GM12878 (cell line): ENCODE data around the gene FOXL1. TPM values are rescaled to one million over a fixed set of nuclear protein-coding genes. Genes with fewer than 3 reads are reported as not detected.
A peak's percentile ranks its signal among the peaks of the same experiment; 100 is the strongest.

ENCODE experiments used
- BCL11A ChIP-seq: IDR thresholded peaks from 2 replicates; pipeline ENCODE4 v1.6.1; 2011; ENCODE audit warnings: low read depth, low read length
- BMI1 ChIP-seq: fragments of 450-650 bp; IDR thresholded peaks from 2 replicates; pipeline ENCODE4 v1.6.1; 2016; ENCODE audit warnings: mild to moderate bottlenecking, moderate library complexity, borderline replicate concordance
- CEBPB ChIP-seq, 2 experiments: fragments of 150-350 bp in 1 of 2; IDR thresholded peaks; 2 replicates each; pipeline ENCODE4 v1.6.1; 2012 to 2014; ENCODE audit warnings: low read depth in 2 of 2, low read length in 2 of 2, borderline replicate concordance in 1 of 2, inconsistent platforms in 1 of 2
- CREB1 ChIP-seq: IDR thresholded peaks from 2 replicates; pipeline ENCODE4 v1.6.1; 2012; ENCODE audit warnings: low read depth, mild to moderate bottlenecking, inconsistent platforms
- FOS ChIP-seq: IDR thresholded peaks from 3 replicates; pipeline ENCODE4 v1.6.1; 2011; ENCODE audit warnings: borderline replicate concordance; ENCODE audit not compliant: insufficient read length; ENCODE audit errors: extremely low read depth
- HDGF ChIP-seq: fragments of 450-650 bp; IDR thresholded peaks from 2 replicates; pipeline ENCODE4 v1.6.1; 2016; ENCODE audit warnings: antibody characterized with exemption
- KAT2A ChIP-seq: conservative IDR thresholded peaks from 2 replicates; pipeline ENCODE4 v1.6.1; 2011; ENCODE audit warnings: low read depth, low read length; ENCODE audit not compliant: control insufficient read depth
- KDM1A ChIP-seq: fragments of 200-600 bp; sonication (generic); IDR thresholded peaks from 2 replicates; pipeline ENCODE4 v1.6.1; 2016; ENCODE audit warnings: borderline replicate concordance
- NKRF ChIP-seq: fragments of 450-650 bp; conservative IDR thresholded peaks from 2 replicates; pipeline ENCODE4 v1.6.1; 2017; ENCODE audit warnings: mild to moderate bottlenecking, moderate library complexity
- PAX8 ChIP-seq: fragments of 450-650 bp; IDR thresholded peaks from 2 replicates; pipeline ENCODE4 v1.6.1; 2017; ENCODE audit warnings: mild to moderate bottlenecking, moderate library complexity
- RCOR1 ChIP-seq: conservative IDR thresholded peaks from 2 replicates; pipeline ENCODE4 v1.6.1; 2012; ENCODE audit warnings: low read depth, low read length, improper control_type of control experiment
- RFX5 ChIP-seq: IDR thresholded peaks from 2 replicates; pipeline ENCODE4 v1.6.1; 2011; ENCODE audit warnings: low read depth, low read length, improper control_type of control experiment
- SMC3 ChIP-seq: IDR thresholded peaks from 2 replicates; pipeline ENCODE4 v1.6.1; 2011; ENCODE audit warnings: low read length, improper control_type of control experiment, borderline replicate concordance
- STAT3 ChIP-seq: IDR thresholded peaks from 2 replicates; pipeline ENCODE4 v1.6.1; 2011; ENCODE audit warnings: low read depth, low read length, improper control_type of control experiment
- TARDBP ChIP-seq: IDR thresholded peaks from 2 replicates; pipeline ENCODE4 v1.6.1; 2016; ENCODE audit warnings: borderline replicate concordance
- USF2 ChIP-seq: IDR thresholded peaks from 2 replicates; pipeline ENCODE4 v1.6.1; 2011; ENCODE audit warnings: low read depth, low read length, improper control_type of control experiment, borderline replicate concordance
- polyA plus RNA-seq, 11 experiments: library from polyadenylated mRNA; depleted of rRNA in 4 of 11; unstranded in 6 of 11; stranded (reverse) in 5 of 11; fragments of >200 nt; fragmentation: Nextera tagmentation in 4 of 11; fragmentation: Illumina TruSeq in 1 of 11; extraction: Ambion mirVana in 4 of 11; extraction: Trizol in 1 of 11; gene quantifications; 1 replicate in 1 of 11; 2 replicates in 10 of 11; pipeline versions ENCODE4 v1.2.1 to v1.2.3, GENCODE V29; 2011 to 2016; ENCODE audit warnings: inconsistent platforms in 2 of 11, missing spikeins in 2 of 11, low read depth in 1 of 11
- total RNA-seq, 4 experiments: library from RNA; depleted of rRNA in 3 of 4; stranded (reverse); fragments of >200 nt in 3 of 4; fragmentation: Illumina TruSeq in 1 of 4; extraction: Trizol in 1 of 4; gene quantifications; 2 replicates each; pipeline versions ENCODE4 v1.2.1 to v1.2.3, GENCODE V29; 2013 to 2021
- TF ChIP-seq, protein P1 (sequence below): IDR thresholded peaks from 2 replicates; pipeline ENCODE4 v1.6.1; 2012; ENCODE audit warnings: low read depth, low read length, improper control_type of control experiment

The FOXL1 gene
- total and polyA plus RNA-seq, 10 of the 15 experiments (the other 5 are each of a cell fraction or from before 2014, with no cell fraction given), result 0.05 TPM; not detected in 9

DNA sequence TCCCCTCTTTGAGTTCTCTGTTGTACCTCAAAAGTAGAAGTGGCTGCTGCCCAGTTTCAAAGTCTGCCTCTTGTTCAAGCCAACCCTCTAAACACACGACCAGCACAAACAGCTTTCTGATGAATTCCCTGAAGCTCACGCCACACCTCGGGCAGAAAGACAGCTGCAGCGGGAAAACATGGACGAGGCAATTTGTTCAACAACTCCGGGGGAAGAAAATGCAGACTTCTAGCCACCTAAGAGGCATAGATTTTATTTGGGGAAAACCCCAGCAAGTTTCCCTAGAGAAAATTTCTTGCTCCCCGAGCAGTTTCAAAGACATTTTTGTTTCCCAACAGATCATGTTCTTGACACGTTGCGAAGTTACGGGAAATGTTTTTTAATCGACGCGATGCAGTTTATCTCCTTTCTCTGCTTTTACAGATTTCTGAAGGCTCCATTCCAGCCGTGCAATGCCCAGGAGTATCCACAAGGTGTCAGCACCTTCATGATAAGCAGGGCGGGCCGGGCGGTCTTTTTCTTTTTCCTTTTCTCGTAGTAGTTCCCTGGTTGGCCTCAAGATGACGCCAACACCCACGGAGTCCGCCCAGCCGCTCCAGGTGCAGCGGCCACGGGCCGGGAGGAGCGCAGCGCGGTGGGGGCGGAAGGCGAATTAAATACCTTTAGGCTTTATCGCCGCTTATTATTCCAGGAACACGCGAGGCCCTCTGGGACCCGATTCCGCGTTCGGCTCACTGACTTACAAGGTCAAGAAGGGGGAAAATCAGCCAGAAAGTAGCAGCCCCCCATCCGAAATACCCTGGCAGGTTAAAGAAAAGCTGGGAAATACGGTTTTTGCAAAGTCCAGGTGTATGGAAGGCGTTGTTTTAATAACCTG is 14.6 kb upstream of the FOXL1 start (continued):
- TF ChIP-seq KDM1A, result no peak
- TF ChIP-seq, protein P1, sequence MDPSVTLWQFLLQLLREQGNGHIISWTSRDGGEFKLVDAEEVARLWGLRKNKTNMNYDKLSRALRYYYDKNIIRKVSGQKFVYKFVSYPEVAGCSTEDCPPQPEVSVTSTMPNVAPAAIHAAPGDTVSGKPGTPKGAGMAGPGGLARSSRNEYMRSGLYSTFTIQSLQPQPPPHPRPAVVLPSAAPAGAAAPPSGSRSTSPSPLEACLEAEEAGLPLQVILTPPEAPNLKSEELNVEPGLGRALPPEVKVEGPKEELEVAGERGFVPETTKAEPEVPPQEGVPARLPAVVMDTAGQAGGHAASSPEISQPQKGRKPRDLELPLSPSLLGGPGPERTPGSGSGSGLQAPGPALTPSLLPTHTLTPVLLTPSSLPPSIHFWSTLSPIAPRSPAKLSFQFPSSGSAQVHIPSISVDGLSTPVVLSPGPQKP, result no peak
- no peak for TF ChIP-seq HDGF
- TF ChIP-seq TARDBP, result no peak
- TF ChIP-seq CREB1, result no peak
- TF ChIP-seq STAT3, result no peak
- no peak for TF ChIP-seq USF2
- TF ChIP-seq PAX8, result no peak
- TF ChIP-seq RFX5, result no peak
- no peak for TF ChIP-seq NKRF
- TF ChIP-seq KAT2A, result no peak
- TF ChIP-seq RCOR1, result no peak
- TF ChIP-seq BCL11A, result no peak
- TF ChIP-seq CEBPB (IDR thresholded peaks at IDR 0.05; ENCODE audit: borderline replicate concordance in 1 of 2, low read depth in 2 of 2, low read length in 2 of 2), result no peak
- TF ChIP-seq SMC3, result peak; percentile 99
- TF ChIP-seq BMI1, result no peak
- TF ChIP-seq FOS, result no peak
